Measurements from ENCODE around the gene MICAL3. TPM values are rescaled to one million over a fixed set of nuclear protein-coding genes. Genes with fewer than 3 reads are reported as not detected.

Gene MICAL3
- total RNA-seq, 4 donors from 2014 or later, result 84.2 to 290 (median 151) TPM

DNA sequence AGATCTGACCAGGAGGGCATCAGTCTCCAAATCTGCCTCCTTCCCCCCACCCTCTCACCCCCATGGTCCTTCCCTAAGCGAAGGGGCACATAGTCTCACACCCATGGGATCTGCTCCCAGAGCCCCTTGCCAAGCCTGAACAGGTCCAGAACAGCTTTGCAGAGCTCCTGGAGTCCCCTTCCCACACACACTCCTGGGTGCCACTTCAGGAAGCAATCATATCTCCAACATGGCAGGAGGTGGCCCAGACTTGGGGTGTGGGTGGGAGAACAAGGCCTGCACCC, 63.0 kb downstream of the MICAL3 start:
- no peak for DNase-seq
- WGBS, 2 donors (ENCODE audit: low coverage in 1 of 2), result 83% methylated on average over 1 of the region's 1 CpG; no CpG with 5 or more reads in 1 of the 2 donors
- Histone ChIP-seq H3K27me3 (no peaks in the 10 kb centered on the region), H3K27ac (no peak overlapping the region), H3K36me3 (no peaks in the 10 kb centered on the region), H3K4me1 (peaks cover 0 to 18% (median 0%) of the 10 kb centered on the region in 4 donors), H3K4me3 (no peak overlapping the region), H3K9me3 (no peaks in the 10 kb centered on the region)
- in situ Hi-C loops (cut with MboI; ENCODE audit: low pct_ligation_motif_present in 1 of 4, low pct_unique_long_range_greater_than_20kb in 1 of 4, low sequenced_read_pairs in 3 of 4), result no loop called here
- intact Hi-C loops (cut with DNase I; ENCODE audit: low total_unique reads), result no loop called here
- TF ChIP-seq, protein P1, sequence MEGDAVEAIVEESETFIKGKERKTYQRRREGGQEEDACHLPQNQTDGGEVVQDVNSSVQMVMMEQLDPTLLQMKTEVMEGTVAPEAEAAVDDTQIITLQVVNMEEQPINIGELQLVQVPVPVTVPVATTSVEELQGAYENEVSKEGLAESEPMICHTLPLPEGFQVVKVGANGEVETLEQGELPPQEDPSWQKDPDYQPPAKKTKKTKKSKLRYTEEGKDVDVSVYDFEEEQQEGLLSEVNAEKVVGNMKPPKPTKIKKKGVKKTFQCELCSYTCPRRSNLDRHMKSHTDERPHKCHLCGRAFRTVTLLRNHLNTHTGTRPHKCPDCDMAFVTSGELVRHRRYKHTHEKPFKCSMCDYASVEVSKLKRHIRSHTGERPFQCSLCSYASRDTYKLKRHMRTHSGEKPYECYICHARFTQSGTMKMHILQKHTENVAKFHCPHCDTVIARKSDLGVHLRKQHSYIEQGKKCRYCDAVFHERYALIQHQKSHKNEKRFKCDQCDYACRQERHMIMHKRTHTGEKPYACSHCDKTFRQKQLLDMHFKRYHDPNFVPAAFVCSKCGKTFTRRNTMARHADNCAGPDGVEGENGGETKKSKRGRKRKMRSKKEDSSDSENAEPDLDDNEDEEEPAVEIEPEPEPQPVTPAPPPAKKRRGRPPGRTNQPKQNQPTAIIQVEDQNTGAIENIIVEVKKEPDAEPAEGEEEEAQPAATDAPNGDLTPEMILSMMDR (IDR thresholded peaks at IDR 0.05), result no peak
- no peak for TF ChIP-seq EP300 (IDR thresholded peaks at IDR 0.05; ENCODE audit: low read depth)
- no peak for TF ChIP-seq POLR2AphosphoS5 (IDR thresholded peaks at IDR 0.05)
- no peak for TF ChIP-seq POLR2A (IDR thresholded peaks at IDR 0.05)

DNA sequence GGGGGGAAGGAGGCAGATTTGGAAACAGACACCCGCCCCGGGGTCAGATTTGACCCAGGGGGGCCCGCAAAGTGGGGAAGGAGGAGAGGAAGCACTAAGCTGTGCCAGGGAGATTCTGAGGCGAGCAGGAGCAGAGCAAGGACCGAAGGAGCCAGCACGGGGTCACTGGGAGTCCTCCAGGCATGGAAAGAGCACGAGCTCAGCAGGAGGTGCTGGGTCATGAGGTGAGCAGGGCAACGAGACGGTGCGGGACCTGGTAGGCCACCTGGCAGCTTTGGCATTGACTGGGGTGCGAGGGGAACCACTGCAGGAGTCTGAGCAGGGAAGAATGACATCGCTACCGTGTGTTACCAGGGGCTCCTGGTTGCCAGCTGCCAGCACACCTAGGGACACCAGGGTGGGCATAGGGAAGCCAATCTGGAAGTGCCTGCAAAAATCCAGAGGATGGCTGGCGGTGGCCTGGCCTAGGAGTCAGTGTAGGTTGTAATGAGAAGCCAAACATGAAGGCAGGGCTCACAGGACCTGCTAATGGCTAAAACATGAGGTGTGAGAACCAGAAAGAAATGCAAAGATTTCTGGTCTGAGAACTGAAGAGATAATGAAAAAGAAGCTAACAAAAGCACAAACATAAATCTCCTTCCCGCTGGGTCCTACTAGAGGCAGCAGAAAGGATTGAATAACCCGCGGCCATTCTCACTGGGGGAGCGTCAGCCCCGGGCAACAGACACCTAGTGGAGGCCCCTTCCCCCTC, 63.5 kb downstream of the MICAL3 start:
- DNase-seq, result no peak
- peaks cover 0 to 18% (median 2%) of the 10 kb centered on the region in 4 donors for H3K4me1 ChIP-seq

DNA sequence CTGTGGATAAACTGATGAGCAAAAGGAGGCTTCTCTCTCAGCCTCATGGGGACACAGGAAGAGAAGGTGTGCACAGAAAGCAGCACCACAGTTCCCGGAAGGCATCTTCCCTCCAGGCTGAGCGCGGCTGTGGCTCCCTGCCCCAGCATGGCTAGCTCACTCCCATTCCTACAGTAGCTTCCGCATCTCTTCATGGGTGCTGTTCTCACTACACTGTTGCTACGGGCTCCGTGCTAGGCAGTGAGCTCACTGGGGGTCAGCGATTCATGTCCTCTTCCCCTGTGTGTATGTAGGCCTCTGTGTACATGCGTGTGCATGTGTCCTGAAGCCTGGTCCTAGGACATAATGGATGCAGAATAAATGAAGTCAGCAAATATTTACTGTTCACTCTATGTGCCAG, 64.3 kb downstream of the MICAL3 start:
- no peak overlapping the region for H3K4me3 ChIP-seq
- no peak for TF ChIP-seq POLR2AphosphoS5 (IDR thresholded peaks at IDR 0.05)
- TF ChIP-seq POLR2A (IDR thresholded peaks at IDR 0.05), result no peak
- TF ChIP-seq, protein P1 (IDR thresholded peaks at IDR 0.05), result no peak
- no peak for TF ChIP-seq EP300 (IDR thresholded peaks at IDR 0.05; ENCODE audit: low read depth)
- H3K27ac ChIP-seq, result no peak overlapping the region
- no peaks in the 10 kb centered on the region for H3K9me3 ChIP-seq
- in situ Hi-C loops (cut with MboI; ENCODE audit: low pct_ligation_motif_present in 1 of 4, low pct_unique_long_range_greater_than_20kb in 1 of 4, low sequenced_read_pairs in 3 of 4), result no loop called here
- DNase-seq, result no peak
- intact Hi-C loops (cut with DNase I; ENCODE audit: low total_unique reads), result no loop called here
- no peaks in the 10 kb centered on the region for H3K27me3 ChIP-seq
- H3K4me1 ChIP-seq, result peaks cover 0 to 21% (median 7%) of the 10 kb centered on the region in 4 donors
- 94 to 100% methylated on average over 1 to 8 of the region's 8 CpGs for WGBS, 2 donors (ENCODE audit: low coverage in 1 of 2)
- no peaks in the 10 kb centered on the region for H3K36me3 ChIP-seq

More for the DNA sequence above, 63.5 kb downstream of the MICAL3 start:
- H3K9me3 ChIP-seq, result no peaks in the 10 kb centered on the region
- 89 to 93% methylated on average over 13 to 19 of the region's 19 CpGs for WGBS, 2 donors (ENCODE audit: low coverage in 1 of 2)
- intact Hi-C loops (cut with DNase I; ENCODE audit: low total_unique reads), result no loop called here
- in situ Hi-C loops (cut with MboI; ENCODE audit: low pct_ligation_motif_present in 1 of 4, low pct_unique_long_range_greater_than_20kb in 1 of 4, low sequenced_read_pairs in 3 of 4), result no loop called here
- no peaks in the 10 kb centered on the region for H3K36me3 ChIP-seq
- no peak overlapping the region for H3K27ac ChIP-seq
- H3K27me3 ChIP-seq, result no peaks in the 10 kb centered on the region
- no peak for TF ChIP-seq EP300 (IDR thresholded peaks at IDR 0.05; ENCODE audit: low read depth)
- TF ChIP-seq POLR2A (IDR thresholded peaks at IDR 0.05), result no peak
- no peak for TF ChIP-seq POLR2AphosphoS5 (IDR thresholded peaks at IDR 0.05)
- H3K4me3 ChIP-seq, result no peak overlapping the region

DNA sequence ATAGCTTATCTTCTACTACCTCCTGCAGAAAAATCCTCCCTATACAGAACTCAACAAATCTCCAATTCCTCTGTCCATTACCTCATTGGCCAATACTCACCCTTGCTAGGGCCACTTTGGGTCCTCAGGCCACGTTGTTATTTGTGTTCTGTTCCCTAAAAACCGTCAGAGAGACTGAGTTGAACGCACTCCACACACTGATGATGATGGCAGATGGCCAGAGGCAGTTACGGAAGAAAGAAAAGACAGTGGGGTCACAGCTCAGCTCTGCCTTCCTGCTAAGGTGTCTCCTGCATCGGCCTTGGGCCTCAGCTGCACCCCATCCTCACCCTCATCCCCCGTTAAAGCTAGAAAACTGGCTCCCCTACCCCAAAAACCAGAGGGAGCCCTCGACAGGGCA, 66.2 kb downstream of the MICAL3 start:
- Histone ChIP-seq H3K36me3 (no peaks in the 10 kb centered on the region), H3K9me3 (no peaks in the 10 kb centered on the region), H3K27me3 (no peaks in the 10 kb centered on the region), H3K4me3 (no peak overlapping the region), H3K4me1 (peaks cover 0 to 22% (median 15%) of the 10 kb centered on the region in 4 donors), H3K27ac (no peak overlapping the region)
- DNase-seq, result no peak
- no peak for TF ChIP-seq EP300 (IDR thresholded peaks at IDR 0.05; ENCODE audit: low read depth)
- no peak for TF ChIP-seq POLR2A (IDR thresholded peaks at IDR 0.05)
- TF ChIP-seq, protein P1 (IDR thresholded peaks at IDR 0.05), result no peak
- TF ChIP-seq POLR2AphosphoS5 (IDR thresholded peaks at IDR 0.05), result no peak
- intact Hi-C loops (cut with DNase I; ENCODE audit: low total_unique reads) (no loop called here), in situ Hi-C loops (cut with MboI; ENCODE audit: low pct_ligation_motif_present in 1 of 4, low pct_unique_long_range_greater_than_20kb in 1 of 4, low sequenced_read_pairs in 3 of 4) (no loop called here)
- WGBS, 2 donors (ENCODE audit: low coverage in 1 of 2), result 62 to 85% methylated on average over 3 to 7 of the region's 7 CpGs
